Measurements from ENCODE around the gene RTN4RL1. TPM values are rescaled to one million over a fixed set of nuclear protein-coding genes. Genes with fewer than 3 reads are reported as not detected.

RTN4RL1 gene
- total and polyA plus RNA-seq, 9 of the 15 experiments (the other 6 are each of a cell fraction or from before 2014, with no cell fraction given) = 0.04 to 0.06 (median 0.04) TPM; not detected in 5

DNA sequence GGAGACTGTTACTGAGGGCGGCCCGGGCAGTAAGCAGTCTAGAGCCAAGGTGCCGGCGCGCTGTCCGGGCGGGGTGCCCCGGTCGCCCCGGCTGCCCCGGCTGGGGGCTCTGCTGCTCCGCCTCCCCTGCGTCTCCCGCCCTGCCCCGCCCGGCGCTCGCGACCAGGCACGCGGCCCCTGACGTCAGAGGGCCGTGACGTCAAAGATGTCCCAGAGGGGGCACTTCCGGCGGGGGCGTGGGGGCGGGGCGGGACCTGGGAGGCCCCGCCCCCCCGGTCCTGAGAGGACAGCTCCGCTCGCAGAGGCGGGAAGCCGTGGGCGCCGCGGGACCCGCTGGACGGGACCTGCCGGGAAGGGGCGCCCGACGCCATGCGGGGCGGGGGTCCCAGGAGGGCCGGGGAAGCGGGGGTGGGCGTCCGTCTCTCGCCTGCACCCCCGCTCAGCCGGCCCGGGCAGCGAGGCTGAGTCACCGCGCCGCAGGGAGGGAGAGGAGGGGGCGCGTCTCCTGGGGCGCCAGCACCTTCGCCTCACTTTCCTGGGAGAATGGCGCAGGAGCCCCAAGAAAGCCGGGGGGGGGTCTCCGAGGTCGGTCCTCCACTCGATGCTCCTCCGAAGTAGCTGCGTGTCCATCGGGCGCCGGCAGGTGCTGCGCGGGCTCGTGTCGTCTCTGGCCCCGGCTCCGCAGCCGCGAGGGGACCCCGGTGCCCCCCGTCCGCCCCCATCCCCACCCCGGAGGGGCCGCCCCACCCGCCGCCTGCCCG, 25.3 kb upstream of the RTN4RL1 start (continued):
- no peak for TF ChIP-seq ARID4B (CRISPR knock-in tag; IDR thresholded peaks at IDR 0.05)
- TF ChIP-seq NFYB (IDR thresholded peaks at IDR 0.05; ENCODE audit: extremely low read depth, insufficient read length) = no peak
- no peak for TF ChIP-seq STAT5A (IDR thresholded peaks at IDR 0.05; ENCODE audit: borderline replicate concordance, low read length)
- no peak for TF ChIP-seq TSHZ1 (CRISPR knock-in tag; IDR thresholded peaks at IDR 0.05)
- no peak for TF ChIP-seq RBM34 (IDR thresholded peaks at IDR 0.05; ENCODE audit: borderline replicate concordance, insufficient read depth, low read length)
- TF ChIP-seq MCM7 (IDR thresholded peaks at IDR 0.05) = no peak
- TF ChIP-seq, protein P1, sequence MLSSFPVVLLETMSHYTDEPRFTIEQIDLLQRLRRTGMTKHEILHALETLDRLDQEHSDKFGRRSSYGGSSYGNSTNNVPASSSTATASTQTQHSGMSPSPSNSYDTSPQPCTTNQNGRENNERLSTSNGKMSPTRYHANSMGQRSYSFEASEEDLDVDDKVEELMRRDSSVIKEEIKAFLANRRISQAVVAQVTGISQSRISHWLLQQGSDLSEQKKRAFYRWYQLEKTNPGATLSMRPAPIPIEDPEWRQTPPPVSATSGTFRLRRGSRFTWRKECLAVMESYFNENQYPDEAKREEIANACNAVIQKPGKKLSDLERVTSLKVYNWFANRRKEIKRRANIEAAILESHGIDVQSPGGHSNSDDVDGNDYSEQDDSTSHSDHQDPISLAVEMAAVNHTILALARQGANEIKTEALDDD (IDR thresholded peaks at IDR 0.05) = no peak
- no peak for TF ChIP-seq POLR2AphosphoS5 (IDR thresholded peaks at IDR 0.05; ENCODE audit: control insufficient read depth, insufficient read depth, low read depth, low read length)
- no peak for TF ChIP-seq POLR2AphosphoS2 (IDR thresholded peaks at IDR 0.05; ENCODE audit: low read length)
- no peak for TF ChIP-seq ELF4 (CRISPR knock-in tag; IDR thresholded peaks at IDR 0.05)
- no peak for TF ChIP-seq MEIS2 (IDR thresholded peaks at IDR 0.05; ENCODE audit: partially characterized antibody)
- TF ChIP-seq, protein P2, sequence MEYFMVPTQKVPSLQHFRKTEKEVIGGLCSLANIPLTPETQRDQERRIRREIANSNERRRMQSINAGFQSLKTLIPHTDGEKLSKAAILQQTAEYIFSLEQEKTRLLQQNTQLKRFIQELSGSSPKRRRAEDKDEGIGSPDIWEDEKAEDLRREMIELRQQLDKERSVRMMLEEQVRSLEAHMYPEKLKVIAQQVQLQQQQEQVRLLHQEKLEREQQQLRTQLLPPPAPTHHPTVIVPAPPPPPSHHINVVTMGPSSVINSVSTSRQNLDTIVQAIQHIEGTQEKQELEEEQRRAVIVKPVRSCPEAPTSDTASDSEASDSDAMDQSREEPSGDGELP (CRISPR knock-in tag; IDR thresholded peaks at IDR 0.05; ENCODE audit: borderline replicate concordance) = no peak; the same call in 1 of the 2 replicates
- TF ChIP-seq, protein P3, sequence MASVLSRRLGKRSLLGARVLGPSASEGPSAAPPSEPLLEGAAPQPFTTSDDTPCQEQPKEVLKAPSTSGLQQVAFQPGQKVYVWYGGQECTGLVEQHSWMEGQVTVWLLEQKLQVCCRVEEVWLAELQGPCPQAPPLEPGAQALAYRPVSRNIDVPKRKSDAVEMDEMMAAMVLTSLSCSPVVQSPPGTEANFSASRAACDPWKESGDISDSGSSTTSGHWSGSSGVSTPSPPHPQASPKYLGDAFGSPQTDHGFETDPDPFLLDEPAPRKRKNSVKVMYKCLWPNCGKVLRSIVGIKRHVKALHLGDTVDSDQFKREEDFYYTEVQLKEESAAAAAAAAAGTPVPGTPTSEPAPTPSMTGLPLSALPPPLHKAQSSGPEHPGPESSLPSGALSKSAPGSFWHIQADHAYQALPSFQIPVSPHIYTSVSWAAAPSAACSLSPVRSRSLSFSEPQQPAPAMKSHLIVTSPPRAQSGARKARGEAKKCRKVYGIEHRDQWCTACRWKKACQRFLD (CRISPR knock-in tag; IDR thresholded peaks at IDR 0.05) = peak; percentile 48; the same call in 1 of the 2 replicates
- TF ChIP-seq STAG1 (CRISPR knock-in tag; IDR thresholded peaks at IDR 0.05; ENCODE audit: borderline replicate concordance) = no peak
- no peak for TF ChIP-seq HDGF (IDR thresholded peaks at IDR 0.05)
